ENCODE measurements around the gene LRRC8A. TPM values are rescaled to one million over a fixed set of nuclear protein-coding genes. Genes with fewer than 3 reads are reported as not detected.

The LRRC8A gene
- total RNA-seq, 6 donors from 2014 or later, result 49.0 to 132 (median 67.0) TPM

- H3K4me3 ChIP-seq, result peak overlapping the region in 2 of 4 donors; percentile 15 to 19
- H3K27me3 ChIP-seq, result no peaks in the 10 kb centered on the region
- peaks cover 0 to 43% (median 12%) of the 10 kb centered on the region in 4 donors for H3K36me3 ChIP-seq
- H3K9me3 ChIP-seq, result no peaks in the 10 kb centered on the region
- H3K4me1 ChIP-seq, result peaks cover 81 to 93% (median 91%) of the 10 kb centered on the region in 4 donors
- DNase-seq (peak in 1 of 2 donors; percentile 67), ATAC-seq (ENCODE audit: low FRiP score in 2 of 2) (no peak)
- WGBS, 2 donors, result 80 to 81% methylated on average over 11 of the region's 11 CpGs
- TF ChIP-seq EP300 (IDR thresholded peaks at IDR 0.05), result no peak
- TF ChIP-seq CTCF (IDR thresholded peaks at IDR 0.05), result no peak
- TF ChIP-seq POLR2A (IDR thresholded peaks at IDR 0.05), result no peak
- TF ChIP-seq POLR2AphosphoS5 (IDR thresholded peaks at IDR 0.05), result no peak
- H3K27ac ChIP-seq, result peak overlapping the region; percentile 71 to 90 (median 86)
These were observed 34.8 kb downstream of the LRRC8A start for GRCh38 chr9:128916745-128917144.

- 53 to 62% methylated on average over 15 to 23 of the region's 26 CpGs for WGBS, 2 donors
- no peaks in the 10 kb centered on the region for H3K9me3 ChIP-seq
- H3K4me1 ChIP-seq, result peaks cover 81 to 93% (median 90%) of the 10 kb centered on the region in 4 donors
- H3K36me3 ChIP-seq, result peaks cover 0 to 43% (median 12%) of the 10 kb centered on the region in 4 donors
- H3K4me3 ChIP-seq, result peak overlapping the region in 1 of 4 donors; percentile 19
- ATAC-seq (ENCODE audit: low FRiP score in 2 of 2), result peak; percentile 66 to 78
- TF ChIP-seq POLR2AphosphoS5 (IDR thresholded peaks at IDR 0.05) (peak; percentile 47 to 79), EP300 (IDR thresholded peaks at IDR 0.05) (peak in 1 of 4 donors; percentile 29), CTCF (IDR thresholded peaks at IDR 0.05) (no peak), POLR2A (IDR thresholded peaks at IDR 0.05) (peak in 1 of 4 donors; percentile 50)
- no peaks in the 10 kb centered on the region for H3K27me3 ChIP-seq
- DNase-seq, result peak; percentile 77 to 89
- peak overlapping the region; percentile 71 to 90 (median 86) for H3K27ac ChIP-seq
These were observed 35.4 kb downstream of the LRRC8A start for GRCh38 chr9:128917151-128917849.

GRCh38 chr9:128918921-128919320, 37.0 kb downstream of the LRRC8A start:
- no peaks in the 10 kb centered on the region for H3K9me3 ChIP-seq
- peak overlapping the region in 3 of 4 donors; percentile 35 to 97 (median 89) for H3K27ac ChIP-seq
- H3K27me3 ChIP-seq, result no peaks in the 10 kb centered on the region
- peaks cover 0 to 34% (median 12%) of the 10 kb centered on the region in 4 donors for H3K36me3 ChIP-seq
- WGBS, 2 donors, result 70 to 86% methylated on average over 1 to 2 of the region's 2 CpGs
- no peak for TF ChIP-seq POLR2AphosphoS5 (IDR thresholded peaks at IDR 0.05)
- no peak for TF ChIP-seq EP300 (IDR thresholded peaks at IDR 0.05)
- no peak for TF ChIP-seq POLR2A (IDR thresholded peaks at IDR 0.05)
- no peak for TF ChIP-seq CTCF (IDR thresholded peaks at IDR 0.05)
- DNase-seq (no peak), ATAC-seq (ENCODE audit: low FRiP score in 2 of 2) (no peak)
- H3K4me3 ChIP-seq, result no peak overlapping the region
- H3K4me1 ChIP-seq, result peaks cover 66 to 84% (median 79%) of the 10 kb centered on the region in 4 donors

- Histone ChIP-seq H3K27ac (peak overlapping the region; percentile 62 to 97 (median 86)), H3K4me1 (peaks cover 60 to 78% (median 72%) of the 10 kb centered on the region in 4 donors), H3K4me3 (no peak overlapping the region), H3K36me3 (peaks cover 0 to 30% (median 12%) of the 10 kb centered on the region in 4 donors), H3K9me3 (no peaks in the 10 kb centered on the region), H3K27me3 (no peaks in the 10 kb centered on the region)
- DNase-seq (no peak), ATAC-seq (ENCODE audit: low FRiP score in 2 of 2) (no peak)
- WGBS, 2 donors, result 88 to 93% methylated on average over 13 of the region's 14 CpGs
- TF ChIP-seq POLR2AphosphoS5 (IDR thresholded peaks at IDR 0.05) (no peak), EP300 (IDR thresholded peaks at IDR 0.05) (no peak), POLR2A (IDR thresholded peaks at IDR 0.05) (no peak), CTCF (IDR thresholded peaks at IDR 0.05) (no peak)
These were observed 37.6 kb downstream of the LRRC8A start for GRCh38 chr9:128919402-128920089.

All from upper lobe of left lung (tissue), 6 donors.